VCaP (cell line): Measurements from ENCODE around the gene CASS4.

Experiments
- H3K27ac ChIP-seq: fragments of 450-650 bp; 2 replicates; pipeline ENCODE4 v1.5.1; 2017
- TF ChIP-seq, protein P1 (sequence below): fragments of 450-650 bp; conservative IDR thresholded peaks from 2 replicates; pipeline ENCODE4 v1.5.1; 2017; ENCODE audit warnings: mild to moderate bottlenecking, moderate library complexity

Gene CASS4

DNA sequence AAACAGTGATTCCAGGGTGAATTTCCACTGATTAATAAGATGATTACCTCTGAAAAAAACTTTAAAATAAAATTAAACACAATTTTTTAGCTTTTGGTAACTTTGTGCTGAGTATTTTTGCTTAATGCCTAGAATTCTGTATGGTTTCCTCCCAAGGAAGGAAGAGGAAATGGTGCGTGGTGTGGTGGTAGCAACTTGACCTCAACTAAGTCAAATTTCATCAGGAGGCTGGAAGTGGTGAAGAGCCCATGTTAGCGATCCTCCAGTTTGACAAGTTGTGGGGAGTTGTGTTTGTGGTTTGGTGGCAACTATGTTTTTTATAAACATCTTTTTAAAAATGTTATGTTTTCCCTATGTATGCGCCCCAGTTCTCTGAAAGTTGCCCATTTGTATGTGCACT, 51.4 kb downstream of the CASS4 start:
- TF ChIP-seq, protein P1, sequence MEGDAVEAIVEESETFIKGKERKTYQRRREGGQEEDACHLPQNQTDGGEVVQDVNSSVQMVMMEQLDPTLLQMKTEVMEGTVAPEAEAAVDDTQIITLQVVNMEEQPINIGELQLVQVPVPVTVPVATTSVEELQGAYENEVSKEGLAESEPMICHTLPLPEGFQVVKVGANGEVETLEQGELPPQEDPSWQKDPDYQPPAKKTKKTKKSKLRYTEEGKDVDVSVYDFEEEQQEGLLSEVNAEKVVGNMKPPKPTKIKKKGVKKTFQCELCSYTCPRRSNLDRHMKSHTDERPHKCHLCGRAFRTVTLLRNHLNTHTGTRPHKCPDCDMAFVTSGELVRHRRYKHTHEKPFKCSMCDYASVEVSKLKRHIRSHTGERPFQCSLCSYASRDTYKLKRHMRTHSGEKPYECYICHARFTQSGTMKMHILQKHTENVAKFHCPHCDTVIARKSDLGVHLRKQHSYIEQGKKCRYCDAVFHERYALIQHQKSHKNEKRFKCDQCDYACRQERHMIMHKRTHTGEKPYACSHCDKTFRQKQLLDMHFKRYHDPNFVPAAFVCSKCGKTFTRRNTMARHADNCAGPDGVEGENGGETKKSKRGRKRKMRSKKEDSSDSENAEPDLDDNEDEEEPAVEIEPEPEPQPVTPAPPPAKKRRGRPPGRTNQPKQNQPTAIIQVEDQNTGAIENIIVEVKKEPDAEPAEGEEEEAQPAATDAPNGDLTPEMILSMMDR = no peak
- H3K27ac ChIP-seq = no peak overlapping the region

DNA sequence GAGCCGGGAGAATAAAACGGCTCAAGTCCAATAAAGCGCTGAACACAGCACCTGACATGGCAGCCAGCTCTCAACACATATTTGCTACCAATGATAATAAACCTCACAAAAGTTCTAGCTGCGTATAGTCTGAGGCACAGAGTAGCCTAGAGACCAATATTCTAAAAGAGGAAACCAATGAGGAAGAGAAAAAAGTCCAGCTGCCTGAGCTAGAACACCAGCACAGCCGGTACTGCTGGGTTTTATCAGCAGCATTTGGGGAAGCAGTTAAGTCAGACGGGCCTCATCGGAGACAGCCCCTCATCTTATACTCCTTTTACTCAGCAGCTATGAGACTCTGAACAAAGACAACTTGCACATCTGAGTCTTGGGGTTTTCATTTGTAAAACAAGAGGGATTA, 53.9 kb downstream of the CASS4 start:
- TF ChIP-seq, protein P1 = no peak
- no peak overlapping the region for H3K27ac ChIP-seq

DNA sequence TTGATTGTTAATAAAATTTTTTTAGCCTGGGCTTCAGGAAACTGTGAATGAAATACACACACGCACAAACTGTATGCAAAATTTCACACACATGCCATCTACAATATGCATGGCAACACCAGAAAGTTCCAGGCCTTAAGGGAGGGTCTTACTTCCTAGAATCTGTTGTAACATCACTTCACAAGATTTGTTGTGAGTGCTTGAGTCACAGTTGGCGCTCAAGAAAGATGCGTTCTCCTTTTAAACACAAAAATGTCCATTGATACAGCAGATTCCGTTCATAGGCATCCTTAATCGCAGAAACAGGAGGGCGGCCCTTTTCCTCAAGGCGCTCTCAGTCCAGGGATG, 55.9 kb downstream of the CASS4 start:
- TF ChIP-seq, protein P1 = no peak
- H3K27ac ChIP-seq = peak overlapping the region; percentile 73

DNA sequence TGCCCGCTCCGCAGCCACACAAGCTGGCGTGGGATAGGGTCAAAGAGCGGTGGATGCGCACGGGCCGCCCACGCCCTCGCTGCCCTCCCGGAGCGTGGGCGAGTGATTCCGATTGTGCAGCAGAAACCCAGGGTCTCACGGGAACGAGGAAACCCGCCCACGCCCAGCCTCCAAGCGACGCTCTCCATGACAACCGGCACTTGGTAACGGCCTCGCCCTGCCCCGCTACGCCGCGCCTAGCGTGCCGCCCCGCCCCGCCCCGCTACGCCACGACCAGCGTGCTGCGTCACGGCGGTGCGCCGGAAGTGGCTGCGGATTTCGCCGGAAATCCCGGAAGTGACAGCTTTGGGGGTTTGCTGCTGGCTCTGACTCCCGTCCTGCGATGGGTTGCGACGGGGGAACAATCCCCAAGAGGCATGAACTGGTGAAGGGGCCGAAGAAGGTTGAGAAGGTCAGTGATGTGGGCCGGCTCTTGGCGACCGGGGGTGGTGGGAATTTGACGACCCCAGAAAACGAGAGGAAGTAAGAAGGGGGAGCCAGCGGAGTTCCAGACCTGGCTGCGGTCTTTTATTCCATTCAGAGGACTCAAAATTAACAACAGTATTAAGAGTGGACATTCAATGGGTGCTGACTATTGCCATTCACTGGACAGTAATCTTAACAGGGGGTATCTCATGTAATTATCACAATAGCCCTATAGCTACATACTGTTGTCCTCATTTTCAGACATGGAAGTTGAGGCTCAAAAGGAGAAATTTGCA, 56.4 kb downstream of the CASS4 start, which contains the start of gene RTF2:
RTF2 (plus strand) TSS at position 312 of the 761 bp plus-strand sequence; CDS start at position 383, 71 bp downstream.
- TF ChIP-seq, protein P1 = no peak
- peak within 1 kb of the TSS; percentile 73 for H3K27ac ChIP-seq

DNA sequence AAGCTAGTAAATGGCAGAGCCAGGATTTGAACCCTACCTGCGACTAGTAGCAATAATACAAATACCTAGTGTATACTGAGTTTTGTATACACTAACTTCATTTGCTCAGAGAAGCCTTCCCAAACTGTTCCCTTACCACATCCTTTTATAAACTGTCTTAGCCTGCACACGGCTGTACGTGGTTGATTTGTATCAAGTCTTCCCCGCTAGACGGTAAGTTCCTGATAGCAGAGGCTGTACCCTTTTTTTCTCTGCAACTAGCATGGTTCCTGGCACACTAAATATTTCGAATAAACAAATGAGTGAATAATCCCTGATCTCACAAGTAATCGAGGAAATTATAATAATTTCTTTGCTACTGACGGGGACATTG, 57.0 kb downstream of the CASS4 start:
- H3K27ac ChIP-seq = peak overlapping the region; percentile 73
- TF ChIP-seq, protein P1 = no peak

DNA sequence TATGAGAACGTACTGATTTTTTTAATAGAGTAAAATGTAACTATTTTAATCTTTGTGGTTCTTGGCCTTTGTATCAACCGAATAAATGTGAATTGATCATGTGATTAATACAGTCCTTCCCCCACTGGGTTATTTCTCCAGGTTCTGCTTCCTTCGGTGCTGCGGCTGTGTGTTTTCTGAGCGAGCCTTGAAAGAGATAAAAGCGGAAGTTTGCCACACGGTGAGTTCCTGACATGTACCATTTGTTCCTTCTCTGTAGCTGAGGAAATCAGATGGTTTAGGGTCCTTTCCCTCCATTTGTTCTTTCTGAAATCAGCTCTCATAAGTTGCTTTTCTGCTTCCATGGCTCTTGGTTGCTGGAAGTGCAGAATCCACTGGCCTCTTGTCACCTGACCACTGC, 71.9 kb downstream of the CASS4 start:
- no peak overlapping the region for H3K27ac ChIP-seq
- TF ChIP-seq, protein P1 = no peak

DNA sequence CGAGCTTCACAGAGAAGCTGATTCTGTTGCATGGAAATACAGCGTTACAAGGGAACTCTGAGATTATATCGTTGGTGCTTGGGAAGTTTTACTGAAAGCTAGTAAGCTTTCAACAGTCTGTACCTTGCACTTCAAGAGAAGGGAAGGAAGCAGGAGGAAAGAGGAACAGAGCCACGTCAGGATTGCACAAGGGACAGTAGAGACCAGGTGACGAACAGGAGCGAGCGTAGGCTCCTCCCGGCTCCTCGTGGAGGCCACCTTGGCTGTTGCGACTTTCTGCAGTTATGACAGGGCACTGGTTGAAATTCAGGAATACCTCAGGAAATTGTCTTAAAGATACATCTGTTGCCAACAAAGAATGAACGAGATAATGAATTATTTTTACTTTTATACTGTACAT, 75.2 kb downstream of the CASS4 start:
- TF ChIP-seq, protein P1 = no peak
- no peak overlapping the region for H3K27ac ChIP-seq
